Stimulated activated CD8-positive, alpha-beta memory T cell treated with anti-CD3 and anti-CD28 coated beads, Interleukin-2, amount 100 ng/mL, for 48 hours (primary cell): ENCODE data around the gene LYPLA2.
"Not testable (repeated sequence)": the region's sequence is repeated elsewhere in the genome, so short reads cannot be mapped to it uniquely, and the experiment has no call there.

ENCODE experiments used
- DNase-seq, 2 donors: peaks; one replicate each; pipeline ENCODE4 v3.0.0-alpha.2; 2020; ENCODE audit warnings: low read depth in 2 of 2

The LYPLA2 gene

GRCh38 chr1:23801338-23801748 is 10.4 kb downstream of the LYPLA2 start:
- DNase-seq = no peak

GRCh38 chr1:23801876-23802275 is 10.9 kb downstream of the LYPLA2 start:
- DNase-seq = no peak

DNA sequence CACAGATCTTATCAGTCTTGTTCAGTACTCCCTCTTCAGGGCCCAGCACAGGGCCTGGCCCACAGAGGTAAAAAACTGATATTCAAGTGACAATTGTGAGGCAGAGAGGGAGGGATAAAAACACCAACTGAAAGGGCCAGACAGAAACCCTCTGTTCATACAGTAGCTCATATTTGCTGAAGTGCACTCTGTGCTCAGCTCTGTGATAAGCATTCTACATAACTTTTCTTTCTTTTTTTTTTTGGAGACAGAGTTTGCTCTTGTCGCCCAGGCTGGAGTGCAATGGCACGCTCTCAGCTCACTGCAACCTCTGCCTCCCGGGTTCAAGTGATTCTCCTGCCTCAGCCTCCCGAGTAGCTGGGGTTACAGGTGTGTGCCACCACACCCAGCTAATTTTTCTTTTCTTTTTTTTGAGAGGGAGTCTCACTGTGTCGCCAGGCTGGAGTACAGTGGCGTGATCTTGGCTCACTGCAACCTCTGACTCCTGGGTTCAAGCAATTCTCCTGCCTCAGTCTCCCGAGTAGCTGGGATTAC is 11.9 kb downstream of the LYPLA2 start:
- DNase-seq = not testable (repeated sequence)

- DNase-seq = no peak
These were observed 12.7 kb downstream of the LYPLA2 start for GRCh38 chr1:23803674-23804073.

- DNase-seq = no peak
These were observed 13.4 kb downstream of the LYPLA2 start for GRCh38 chr1:23804183-23804835.

DNA sequence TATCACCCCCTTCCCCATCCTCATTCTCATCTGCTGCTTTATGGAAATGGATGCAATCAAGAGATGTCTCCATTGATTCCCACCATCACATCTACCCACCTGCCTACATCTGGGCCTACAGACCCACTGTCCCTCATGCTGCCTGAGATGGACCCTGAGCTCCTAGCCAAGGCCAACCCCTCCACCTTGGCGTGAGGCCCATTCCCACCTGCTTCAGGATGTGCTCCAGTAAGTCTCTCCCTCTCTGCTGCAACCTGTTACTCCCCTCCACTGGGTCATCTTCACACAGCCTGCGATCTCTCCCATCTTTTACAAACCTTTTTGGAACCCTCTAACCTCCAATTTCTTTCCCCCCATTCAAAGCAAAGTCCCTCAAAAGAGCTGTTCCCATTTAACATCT is 14.1 kb downstream of the LYPLA2 start:
- no peak for DNase-seq

DNA sequence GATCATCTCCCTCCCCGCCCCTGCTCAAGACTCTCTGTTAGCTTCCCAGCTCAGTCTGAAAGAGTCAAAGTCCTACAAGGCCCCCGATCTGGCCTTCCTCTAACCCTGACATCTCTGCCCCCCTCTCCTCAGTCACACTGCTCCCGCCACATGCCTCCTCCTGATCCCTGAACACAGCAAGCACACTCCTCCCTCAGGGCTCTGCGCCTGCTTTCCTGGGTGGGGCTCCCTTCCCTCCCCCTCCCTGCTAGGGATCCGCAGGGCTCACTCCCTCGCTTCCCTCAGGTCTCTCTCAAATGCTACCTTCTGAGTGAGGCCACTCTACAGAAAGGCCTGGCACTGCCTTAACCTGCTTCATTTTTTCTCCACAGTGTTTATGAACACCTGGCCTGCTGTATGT is 15.3 kb downstream of the LYPLA2 start:
- DNase-seq = no peak

DNA sequence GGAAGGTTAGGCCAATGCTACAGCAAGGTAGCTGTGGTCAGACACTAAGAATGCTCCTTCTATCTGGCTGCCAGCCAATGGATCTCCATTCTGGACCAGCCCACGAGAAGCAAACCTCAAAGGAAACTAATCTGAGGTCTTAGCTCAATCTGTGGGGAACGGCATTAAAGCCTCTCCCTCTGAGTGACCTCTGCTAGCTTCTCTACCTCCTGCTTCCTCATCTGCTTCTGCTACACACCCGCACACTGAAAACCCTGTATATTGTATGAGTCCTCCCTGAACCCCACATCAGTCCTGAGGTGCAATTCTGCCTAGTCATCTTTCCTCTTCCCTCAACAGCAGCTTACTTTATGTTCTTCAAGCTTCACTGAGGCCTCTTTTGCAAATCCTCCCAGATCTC is 16.5 kb downstream of the LYPLA2 start:
- DNase-seq = no peak

DNA sequence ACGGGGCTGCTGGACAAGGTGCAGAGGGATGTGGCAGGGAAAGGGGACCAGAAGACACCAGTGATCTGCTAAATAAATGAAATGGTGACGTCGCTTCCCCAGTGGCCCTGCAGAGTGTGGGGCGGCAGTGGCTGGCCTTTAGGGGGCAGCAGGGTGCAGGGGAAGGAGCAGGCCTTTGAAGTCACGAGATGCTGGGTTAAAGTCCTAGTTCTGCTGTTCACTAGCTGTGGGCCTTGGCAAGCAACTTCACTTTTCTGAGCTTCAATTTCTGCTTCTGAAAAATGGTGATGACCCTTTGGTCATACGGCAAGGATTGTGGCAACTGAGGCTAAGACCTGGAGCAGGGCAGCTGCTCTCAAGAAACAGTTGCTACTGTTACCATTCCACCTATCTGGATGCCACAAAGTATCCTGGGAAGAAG is 18.8 kb downstream of the LYPLA2 start:
- DNase-seq = peak; percentile 68 to 71

DNA sequence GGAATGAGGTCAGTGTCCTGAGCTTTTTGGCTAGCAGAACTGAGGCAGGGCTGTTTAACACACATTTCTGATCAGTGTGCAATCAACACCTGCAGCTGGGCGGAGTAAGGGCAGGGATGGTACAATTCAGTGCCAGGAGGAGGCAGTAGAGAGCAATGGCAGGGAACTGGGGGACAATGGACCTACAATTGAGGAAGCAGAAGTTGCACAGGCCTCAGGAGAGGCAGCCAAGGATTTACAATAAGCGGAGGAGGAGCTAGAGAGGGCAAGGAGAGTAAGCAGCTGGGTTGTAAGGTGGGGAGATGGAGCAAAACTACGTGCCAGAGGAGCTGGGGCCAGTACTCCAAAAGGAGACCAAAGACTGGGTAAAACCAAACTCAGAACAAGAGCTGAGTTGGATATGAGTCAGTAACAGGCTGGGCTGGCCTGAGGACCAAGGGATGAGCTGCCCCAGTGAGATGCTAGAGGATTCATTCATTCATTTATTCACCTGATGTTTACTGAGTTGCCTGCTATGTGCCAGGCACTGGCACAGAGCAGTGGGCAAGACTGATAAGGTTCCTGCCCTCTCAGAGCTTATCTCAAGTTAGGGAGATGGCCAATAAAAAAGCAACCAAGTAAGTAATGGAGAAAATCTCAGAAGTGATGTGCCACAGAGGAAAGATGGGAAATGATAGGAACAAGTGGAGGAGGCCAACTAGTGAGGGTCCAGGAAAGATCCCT is 20.0 kb downstream of the LYPLA2 start:
- DNase-seq = peak in 1 of 2 donors; percentile 43

- no peak for DNase-seq
These were observed 23.1 kb downstream of the LYPLA2 start for GRCh38 chr1:23814016-23814415.

GRCh38 chr1:23816361-23816760 is 25.4 kb downstream of the LYPLA2 start:
- no peak for DNase-seq

DNA sequence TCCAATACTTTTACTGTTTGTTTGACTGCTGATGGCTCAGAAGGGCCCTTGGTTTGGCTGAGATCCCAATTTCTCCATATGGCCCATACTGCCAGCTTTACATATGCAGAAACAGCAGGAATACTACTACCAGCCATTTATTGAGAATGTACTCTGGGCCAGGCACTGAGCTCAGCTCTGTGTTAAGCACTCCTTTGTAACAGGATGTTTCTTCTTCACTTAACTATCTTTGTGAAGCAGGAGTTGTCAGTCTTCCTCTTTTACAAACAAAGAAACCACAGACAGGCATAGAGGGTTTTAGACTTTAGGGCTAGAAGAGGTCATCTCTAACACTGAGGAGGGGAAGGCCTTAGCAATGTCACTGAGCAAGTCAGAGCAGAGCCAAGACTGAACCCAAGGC is 26.0 kb downstream of the LYPLA2 start:
- DNase-seq = no peak

DNA sequence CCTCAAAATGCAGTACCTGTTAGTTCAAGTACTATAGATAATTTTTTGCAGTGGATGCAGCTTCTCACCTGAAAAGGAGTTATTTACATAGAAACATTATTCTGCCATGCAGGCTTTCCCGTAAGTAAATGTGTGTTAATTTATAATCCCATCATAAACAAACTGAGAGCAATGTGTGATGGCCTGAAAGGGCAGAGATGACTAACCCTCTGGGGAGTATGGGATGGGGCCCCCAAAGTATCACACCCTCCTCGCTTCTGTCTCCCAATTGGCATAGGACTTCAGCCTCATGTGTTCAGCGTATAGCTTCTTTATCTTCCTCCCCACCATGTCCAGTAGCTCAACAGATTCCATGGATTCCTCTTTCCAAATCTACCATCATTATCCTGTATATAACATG is 26.7 kb downstream of the LYPLA2 start:
- no peak for DNase-seq

DNA sequence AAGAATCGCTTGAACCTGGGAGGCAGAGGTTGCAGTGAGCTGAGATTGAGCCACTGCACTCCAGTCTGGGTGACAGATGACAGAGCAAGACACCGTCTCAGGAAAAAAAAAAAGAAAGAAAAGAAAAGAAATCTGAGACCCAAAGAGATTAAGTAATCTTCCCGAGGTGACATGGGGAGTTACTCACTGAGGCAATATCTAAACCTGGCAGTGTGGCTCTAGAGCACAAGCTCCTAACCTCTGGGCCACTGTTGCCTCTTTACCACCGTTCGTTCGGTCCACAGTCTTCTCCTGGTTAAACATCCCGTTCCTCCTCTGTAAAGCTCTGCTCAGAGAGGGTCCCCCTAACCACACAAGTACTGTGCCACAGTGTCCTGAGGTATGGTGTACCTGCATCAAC is 32.8 kb downstream of the LYPLA2 start:
- no peak for DNase-seq

- no peak for DNase-seq
These were observed 33.7 kb downstream of the LYPLA2 start for GRCh38 chr1:23824711-23825075.

DNA sequence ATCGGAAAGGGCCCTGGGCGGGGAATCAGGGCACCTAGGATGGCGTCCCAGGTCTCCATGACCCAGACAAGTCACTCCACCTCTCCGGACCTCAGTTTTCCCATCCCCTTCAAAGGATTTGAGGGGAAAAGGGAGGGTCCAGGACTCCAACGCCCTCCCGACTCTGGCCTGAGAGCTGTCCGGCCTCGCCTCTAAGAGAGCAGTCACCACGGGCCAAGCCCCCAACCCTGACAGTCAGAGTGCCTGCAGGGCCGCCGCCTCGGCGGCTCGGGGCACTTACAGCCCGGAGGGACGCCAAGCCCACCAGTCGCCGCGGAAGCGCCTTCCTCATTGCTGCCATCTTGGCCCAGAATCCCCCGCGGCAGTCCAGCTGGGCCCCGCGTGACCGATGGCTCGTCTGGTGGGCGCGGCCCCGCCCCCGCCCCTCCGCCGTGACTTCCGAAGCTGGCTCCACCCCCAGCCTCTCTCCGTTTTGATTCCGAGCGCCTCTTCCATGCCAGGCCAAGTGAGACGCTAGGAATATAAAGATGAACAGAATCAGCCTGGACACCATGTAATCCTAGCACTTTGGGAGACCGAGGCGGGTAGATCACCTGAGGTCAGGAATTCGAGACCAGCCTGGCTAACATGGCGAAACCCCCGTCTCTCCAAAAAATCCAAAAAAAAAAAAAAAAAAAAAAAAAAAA is 34.3 kb downstream of the LYPLA2 start, which contains the start of gene HMGCL:
HMGCL (minus strand) TSS at position 354 of the 686 bp plus-strand sequence; CDS start at position 340, 14 bp downstream.
- DNase-seq = peak; percentile 85

DNA sequence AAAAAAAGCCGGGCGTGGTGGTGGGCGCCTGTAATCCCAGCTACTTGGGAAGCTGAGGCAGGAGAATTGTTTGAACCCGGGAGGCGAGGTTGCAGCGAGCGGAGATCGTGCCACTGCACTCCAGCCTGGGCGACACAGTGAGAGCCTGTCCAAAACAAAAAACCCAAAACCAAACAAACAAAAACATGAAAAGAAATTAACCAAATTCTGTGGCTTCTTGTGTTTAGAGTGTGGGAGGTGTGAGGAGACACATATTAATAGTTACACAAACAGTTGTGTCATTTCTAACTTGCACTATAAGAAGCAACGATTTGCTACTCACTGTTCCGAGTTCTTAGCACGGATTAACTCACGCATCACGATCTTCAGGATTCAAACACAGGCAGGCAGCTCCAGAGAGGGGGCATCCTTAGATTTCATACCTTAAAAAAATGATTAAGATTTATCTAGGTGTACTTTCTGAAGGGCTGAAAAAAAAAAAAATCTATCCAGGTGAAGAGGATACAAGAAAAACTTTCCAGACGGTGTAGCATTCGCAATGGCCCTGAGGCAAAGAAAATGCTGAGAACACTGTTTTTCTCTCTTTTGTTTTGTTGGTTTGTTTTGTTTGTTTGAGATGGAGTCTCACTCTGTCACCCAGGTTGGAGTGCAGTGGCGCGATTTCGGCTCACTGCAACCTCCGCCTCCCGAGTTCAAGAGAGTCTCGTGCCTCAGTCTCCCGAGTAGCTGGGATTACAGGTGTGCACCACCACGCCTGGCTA is 35.0 kb downstream of the LYPLA2 start:
- DNase-seq = no peak

- not testable (repeated sequence) for DNase-seq
These were observed 35.6 kb downstream of the LYPLA2 start for GRCh38 chr1:23826590-23826989.

GRCh38 chr1:23827717-23828116 is 36.8 kb downstream of the LYPLA2 start:
- DNase-seq = no peak

- DNase-seq = not testable (repeated sequence)
These were observed 43.2 kb downstream of the LYPLA2 start for GRCh38 chr1:23834156-23834555.

GRCh38 chr1:23836037-23836436 is 45.1 kb downstream of the LYPLA2 start:
- DNase-seq = no peak
